GM21381 (cell line): ENCODE measurements around the gene CD209.
"Not testable (repeated sequence)": the region's sequence is repeated elsewhere in the genome, so short reads cannot be mapped to it uniquely, and the experiment has no call there.

Source experiments
- ATAC-seq: cut with Tn5 transposase; IDR thresholded peaks from one replicate; pipeline ENCODE4 v1.9.1; 2021; ENCODE audit warnings: mild to moderate bottlenecking, moderate library complexity; ENCODE audit not compliant: unreplicated experiment

CD209 gene

DNA sequence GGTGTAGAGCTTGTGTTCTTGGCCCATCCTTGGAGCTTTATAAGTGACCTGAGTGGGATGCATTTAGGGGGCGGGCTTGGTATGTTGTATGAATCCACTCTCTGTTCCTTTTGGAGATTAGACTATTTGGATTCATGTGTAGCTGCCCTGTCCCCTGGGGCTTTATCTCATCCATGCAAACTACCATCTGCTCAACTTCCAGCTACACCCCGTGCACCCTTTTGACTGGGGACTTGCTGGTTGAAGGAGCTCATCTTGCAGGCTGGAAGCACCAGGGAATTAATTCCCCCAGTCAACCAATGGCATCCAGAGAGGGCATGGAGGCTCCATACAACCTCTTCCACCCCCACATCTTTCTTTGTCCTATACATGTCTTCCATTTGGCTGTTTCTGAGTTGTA, 21.8 kb upstream of the CD209 start:
- ATAC-seq, result no peak

DNA sequence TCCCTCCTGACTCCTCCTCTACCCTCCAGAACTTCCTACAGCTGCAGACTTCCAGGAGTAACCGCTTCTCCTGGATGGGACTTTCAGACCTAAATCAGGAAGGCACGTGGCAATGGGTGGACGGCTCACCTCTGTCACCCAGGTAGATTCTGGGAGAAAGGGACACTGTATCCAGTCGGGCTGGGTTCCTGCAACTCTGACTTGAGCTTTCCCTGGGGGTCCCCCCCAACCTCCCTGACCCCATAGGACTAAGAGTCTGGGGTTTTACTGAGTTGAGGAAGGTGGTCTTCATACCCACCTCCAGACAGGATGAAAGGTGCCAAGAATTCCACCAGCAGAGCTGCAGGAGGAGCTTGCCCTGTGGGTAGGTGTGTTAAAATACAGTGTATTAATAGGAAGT, 20.2 kb upstream of the CD209 start:
- no peak for ATAC-seq

DNA sequence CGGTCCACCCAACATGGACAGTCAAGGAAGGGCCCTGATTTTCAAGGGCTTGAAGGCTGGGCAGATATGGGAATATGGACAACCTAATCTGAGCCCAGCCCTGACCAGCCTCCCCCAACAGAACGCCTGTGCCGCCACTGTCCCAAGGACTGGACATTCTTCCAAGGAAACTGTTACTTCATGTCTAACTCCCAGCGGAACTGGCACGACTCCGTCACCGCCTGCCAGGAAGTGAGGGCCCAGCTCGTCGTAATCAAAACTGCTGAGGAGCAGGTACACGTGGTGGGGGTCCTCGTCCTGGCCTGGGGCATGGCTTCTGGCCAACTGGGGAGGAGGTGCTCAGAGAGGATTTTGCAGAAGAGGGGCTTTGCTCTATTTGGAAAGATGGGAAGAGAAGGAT, 19.2 kb upstream of the CD209 start:
- no peak for ATAC-seq

DNA sequence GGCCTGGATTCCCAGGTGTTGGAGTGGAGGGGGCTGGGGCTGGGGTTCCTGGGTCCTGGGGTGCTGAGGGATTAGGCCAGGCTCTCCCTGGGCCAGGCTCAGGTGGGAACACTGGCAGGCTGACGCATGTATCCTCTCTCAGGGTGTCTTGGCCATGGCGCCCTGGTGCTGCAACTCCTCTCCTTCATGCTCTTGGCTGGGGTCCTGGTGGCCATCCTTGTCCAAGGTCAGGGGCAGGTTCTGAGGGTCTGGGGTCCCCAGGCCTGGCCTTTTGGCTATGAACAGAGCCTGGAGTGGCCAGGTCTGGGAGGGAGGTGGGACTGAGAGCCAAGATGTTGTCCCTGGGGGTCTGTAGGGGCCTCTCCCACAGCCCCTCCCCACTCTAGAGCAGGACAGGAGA, 17.7 kb upstream of the CD209 start:
- not testable (repeated sequence) for ATAC-seq

DNA sequence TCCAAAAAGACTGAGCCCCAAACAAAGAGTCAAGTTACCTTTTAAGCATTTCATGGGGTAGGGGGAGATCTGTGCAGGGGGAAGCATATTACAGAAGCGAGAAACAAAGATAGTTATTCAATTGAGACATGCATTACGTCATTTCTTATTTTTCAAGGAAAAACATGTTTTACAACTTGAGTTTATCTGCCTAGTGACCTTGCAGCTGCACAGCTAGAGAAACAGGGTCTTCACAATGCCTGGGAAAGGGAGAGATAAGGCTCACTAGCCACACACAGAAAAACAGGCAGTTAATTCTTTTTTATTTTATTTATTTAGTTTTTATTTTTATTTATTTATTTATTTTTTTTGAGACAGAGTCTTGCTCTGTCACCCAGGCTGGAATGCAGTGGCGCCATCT, 16.8 kb upstream of the CD209 start:
- ATAC-seq, result not testable (repeated sequence)

DNA sequence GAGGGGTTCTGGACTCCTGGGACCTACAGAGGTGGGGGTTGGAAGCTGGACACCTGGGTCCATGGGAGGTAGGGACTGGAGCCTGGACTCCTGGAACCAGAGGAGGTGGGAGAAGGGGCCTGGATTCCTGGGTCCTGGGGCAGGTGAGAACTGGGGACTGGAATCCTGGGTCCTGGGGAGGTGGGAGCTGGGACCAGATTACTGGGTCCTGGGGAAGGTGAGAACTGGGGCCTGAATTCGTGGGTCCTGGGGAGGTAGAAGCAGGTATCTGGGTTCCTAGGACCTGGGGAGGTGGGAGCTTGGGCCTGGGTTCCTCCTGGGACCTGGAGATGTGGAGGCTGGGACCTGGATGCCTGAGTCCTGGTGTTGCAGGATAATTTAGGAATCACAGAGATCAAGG, 16.4 kb upstream of the CD209 start:
- no peak for ATAC-seq

DNA sequence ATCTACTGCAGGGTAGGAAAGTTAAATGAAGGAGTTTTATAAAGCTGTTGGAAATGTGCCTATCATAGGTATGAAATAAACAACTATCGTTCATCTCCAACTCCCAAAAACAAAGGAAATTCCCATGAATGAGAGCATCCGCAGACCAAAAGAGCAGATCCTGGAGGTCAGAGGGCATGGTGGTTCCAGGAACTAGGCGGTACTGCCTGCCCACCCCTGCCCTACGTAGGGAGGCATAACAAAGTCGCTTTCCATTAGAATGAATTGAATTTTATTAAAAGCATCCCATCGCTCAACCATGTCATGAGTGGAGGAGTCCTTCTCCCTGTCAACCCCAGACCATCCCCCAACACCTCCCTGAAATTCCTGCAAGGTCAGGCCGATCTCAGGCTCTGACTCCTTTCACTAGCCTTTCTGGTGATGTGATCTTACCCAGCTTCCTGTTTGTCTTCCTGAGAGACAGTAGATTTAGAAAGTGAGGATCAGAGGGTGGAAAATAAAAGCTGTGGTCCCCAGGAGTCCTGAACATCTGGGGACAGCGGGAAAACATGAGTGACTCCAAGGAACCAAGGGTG, 15.5 kb upstream of the CD209 start, which contains the start of gene CLEC4M:
Gene CLEC4M, plus strand, starts transcription at position 525 of the 575 bp plus-strand sequence. Its CDS starts 24 bp downstream, at position 549.
- ATAC-seq, result no peak

DNA sequence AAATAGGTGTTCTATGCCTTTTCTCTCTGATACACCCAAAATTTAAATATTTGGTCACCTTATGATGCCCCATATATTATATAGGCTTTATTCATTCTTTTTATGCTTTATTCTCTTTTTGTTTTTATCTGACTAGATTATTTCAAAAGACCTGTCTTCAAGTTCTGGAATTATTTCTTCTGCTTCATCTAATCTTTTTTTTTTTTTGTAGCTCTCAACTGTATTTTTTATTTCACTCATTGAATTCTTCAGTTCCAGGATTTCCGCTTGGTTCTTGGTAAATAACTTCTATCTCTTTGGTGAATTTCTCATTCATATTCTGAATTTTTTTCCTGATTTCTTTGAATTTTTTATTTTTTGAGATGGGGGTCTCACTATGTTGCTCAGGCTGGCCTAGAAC, 11.8 kb upstream of the CD209 start:
- no peak for ATAC-seq

DNA sequence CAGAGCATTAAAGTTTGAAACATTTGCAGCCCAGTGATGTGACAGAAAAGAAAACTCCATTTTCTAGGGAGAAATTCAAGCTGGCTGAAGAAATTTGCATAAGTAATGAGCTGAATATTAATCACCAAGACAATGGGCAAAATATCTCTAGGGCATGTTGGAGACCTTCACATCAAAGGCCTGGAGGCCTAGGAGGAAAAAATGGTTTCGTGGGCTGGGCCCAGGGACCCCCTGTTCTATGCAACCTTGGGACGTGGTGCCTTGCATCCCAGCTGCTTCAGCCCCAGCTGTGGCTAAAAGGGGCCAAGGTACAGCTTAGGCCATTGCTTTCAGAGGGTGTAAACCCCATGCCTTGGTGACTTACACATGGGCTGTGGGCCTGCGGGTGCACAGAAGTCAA, 10.0 kb upstream of the CD209 start:
- ATAC-seq, result no peak

DNA sequence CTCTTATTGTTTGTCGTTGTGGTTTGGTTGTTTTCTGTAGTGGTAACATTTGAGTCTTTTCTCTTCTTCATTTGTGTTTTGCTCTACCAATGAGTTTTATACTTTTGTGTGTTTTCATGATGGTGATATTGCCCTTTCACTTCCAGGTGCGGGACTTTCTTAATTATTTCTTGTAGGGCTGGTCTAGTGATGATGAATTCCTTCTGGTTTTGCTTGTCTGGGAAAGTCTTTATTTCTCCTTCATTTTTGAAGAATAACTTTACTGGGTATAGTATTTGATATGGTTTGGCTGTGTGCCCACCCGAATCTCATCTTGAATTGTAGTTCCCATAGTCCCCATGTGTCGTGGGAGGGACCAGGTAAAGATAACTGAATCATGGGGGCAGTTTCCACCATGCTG, 8.9 kb upstream of the CD209 start:
- no peak for ATAC-seq

DNA sequence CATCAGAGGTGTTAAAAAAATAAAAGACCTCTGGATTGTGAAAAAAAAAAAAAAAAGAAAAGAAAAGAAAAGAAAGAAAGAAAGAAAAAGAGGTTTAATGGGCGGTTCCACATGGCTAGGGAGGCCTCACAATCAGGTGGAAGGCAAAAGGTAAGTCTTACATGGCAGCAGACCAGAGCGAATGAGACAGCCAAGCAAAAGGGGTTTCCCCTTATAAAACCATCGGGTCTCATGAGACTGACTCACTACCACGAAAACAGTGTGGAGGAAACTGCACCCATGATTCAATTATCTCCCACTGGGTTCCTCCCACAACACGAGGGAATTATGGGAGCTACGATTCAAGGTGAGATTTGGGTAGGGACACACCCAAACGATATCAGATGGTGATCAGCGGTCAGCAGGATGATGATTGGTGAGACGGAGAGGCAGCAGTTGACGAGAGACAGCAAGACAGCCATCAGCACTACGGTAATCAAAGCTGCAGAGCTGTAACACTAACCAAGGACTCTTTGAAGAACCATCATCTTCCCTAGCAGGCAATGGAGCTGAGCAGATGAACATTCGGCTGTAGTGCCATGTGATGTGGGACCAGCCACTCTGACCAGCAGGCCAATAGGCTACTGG, 3.9 kb upstream of the CD209 start:
- ATAC-seq, result no peak

DNA sequence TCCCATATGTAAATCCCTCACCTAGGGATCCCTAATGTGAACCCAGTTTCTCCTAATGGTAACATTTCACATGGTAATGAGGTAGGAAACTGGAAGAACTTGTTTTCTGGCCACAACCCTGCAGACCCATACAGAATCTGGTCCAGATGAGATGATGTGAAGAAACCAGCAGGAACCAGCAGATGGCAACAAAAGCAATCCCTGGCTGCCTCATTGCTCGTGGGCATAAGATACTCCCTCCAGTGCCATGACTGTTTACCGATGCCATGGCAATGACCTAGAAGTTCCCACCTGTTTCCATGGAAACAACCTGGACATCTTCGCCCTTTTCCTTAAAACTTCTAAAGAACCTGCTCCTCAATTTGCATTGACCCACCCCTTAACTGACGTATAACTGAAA, 1.4 kb upstream of the CD209 start:
- no peak for ATAC-seq

DNA sequence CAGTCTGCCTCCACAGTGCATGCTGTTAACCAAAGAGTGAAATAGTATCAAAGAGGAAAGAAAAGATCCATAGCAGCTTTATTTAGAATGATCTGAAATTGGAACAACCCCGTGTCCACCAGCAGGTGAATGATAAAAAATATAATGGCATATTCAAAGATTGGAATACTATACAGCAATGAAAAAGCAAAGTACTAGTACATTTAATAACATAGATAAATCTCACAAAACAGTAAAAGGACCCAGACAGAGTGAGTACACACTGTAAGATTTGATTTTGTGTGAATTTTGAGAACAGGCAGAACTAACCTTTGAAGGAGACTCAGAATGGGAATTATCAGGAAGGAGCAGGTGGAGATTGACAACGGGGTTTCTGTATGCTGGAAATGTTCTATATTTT, 837 bp upstream of the CD209 start:
- ATAC-seq, result no peak

DNA sequence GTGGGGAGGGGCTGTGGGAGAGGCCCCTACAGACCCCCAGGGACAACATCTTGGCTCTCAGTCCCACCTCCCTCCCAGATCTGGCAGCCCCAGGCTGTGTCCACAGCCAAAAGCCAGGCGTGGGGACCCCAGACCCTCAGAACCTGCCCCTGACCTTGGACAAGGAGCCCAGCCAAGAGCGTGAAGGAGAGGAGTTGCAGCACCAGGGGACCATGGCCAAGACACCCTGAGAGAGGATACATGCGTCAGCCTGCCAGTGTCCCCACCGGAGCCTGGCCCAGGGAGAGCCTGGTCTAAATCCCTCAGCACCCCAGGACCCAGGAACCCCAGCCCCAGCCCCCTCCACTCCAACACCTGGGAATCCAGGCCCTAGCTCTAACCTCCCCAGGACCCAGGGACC, 1.0 kb downstream of the CD209 start:
- ATAC-seq, result not testable (repeated sequence)

DNA sequence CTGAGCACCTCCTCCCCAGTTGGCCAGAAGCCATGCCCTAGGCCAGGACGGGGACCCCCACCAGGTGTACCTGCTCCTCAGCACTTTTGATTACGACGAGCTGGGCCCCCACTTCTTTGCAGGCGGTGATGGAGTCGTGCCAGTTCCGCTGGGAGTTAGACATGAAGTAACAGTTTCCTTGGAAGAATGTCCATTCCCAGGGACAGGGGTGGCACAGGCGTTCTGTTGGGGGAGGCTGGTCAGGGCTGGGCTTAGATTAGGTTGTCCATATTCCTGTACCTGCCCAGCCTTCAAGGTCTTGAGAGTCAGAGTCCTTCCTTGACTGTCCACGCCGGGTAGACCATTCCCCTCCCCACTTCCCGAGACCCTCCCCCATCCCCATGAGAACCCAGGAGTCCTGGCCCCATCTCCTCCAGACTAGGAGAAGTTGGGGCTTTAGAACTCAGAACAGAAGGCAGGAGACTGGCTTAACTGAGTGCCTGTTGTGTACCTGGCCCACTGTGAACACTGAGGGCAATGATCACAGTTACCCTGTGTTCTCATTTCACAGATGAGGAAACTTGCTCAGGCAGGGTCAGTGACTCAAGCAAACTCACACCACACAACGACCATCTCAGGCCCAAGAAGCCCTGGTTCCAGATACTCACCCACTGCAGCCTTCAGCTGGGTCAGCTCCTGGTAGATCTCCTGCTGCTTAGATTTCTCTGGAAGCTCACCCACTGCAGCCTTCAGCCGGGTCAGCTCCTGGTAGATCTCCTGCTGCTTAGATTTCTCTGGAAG, 2.3 kb downstream of the CD209 start:
- ATAC-seq, result no peak

DNA sequence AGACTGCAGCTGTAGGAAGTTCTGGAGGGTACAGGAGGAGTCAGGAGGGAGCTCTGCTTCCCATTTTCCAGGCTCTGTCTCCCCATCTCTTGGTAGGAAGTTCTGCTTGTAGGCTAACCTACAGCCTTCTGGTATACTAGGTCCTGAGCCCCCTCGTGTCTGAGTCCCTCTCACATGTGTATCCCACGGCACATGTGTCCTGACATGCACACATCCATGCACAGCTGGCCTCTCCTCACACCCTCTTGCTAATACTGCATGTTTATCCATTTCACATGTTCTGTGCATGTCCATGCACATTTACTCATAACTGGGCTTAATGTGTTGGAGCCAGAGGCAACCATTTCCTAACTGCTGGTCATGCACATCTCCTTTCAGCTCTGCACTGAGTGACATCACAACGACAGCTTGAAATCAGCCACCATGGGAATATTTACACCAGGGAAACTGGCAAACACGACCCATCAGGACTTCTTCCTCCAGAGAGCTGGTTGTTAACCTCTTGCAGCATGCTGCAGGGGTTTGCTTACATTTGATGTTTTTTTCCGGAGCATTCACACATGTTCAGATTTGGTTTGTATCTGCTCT, 3.0 kb downstream of the CD209 start:
- ATAC-seq, result no peak

DNA sequence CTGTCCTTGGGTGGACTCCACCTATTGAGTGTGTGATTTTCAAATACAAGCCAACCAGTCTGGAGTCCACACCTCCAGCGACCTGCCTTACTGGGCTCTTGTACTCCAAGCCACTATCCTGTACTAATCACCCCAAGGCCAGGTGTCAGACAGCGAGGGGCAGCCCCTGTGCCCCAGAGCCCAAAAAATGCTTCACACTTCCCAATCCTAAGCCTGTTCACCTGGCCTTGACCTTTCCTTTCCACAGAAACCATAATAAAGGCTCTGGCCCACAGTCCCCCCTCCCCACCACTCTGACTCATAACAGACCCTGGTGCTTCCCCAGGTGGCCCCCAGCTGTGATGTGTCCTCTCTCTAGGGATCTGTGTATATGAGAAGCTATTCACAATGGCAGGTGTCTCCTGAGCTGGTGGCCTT, 3.9 kb downstream of the CD209 start:
- no peak for ATAC-seq

DNA sequence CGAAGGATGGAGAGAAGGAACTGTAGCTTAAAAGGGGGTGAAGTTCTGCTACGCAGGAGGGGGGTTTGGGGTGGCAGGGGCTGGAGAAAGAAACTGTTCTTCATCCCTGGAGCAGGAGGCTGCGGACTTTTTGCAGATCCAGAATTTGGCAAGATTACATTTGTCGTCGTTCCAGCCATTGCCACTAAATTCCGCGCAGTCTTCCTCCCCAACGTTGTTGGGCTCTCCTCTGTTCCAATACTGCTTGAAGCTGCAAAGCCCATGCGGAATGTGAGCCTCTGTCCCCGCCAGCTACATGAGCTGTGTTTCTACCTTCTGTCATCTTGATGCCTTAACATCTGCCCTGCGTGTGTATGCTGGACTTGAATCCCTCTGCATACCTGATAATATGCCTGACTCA, 4.3 kb downstream of the CD209 start:
- no peak for ATAC-seq

DNA sequence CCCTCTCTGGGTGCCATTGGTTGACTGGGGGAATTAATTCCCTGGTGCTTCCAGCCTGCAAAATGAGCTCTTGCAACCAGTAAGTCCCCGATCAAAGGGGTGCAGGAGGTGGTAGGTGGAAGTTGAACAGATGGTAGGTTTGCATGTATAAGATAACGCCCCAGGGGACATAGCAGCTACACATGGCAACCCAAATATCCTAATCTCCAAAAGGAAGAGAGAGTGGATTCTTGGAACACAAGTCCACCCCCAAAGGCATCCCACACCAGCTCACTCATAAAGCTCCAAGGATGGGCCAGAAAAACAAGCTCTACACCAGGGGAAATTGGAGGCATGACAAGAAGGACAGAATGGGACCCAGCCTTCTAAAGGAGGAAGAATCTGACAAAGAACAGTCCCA, 4.8 kb downstream of the CD209 start:
- ATAC-seq, result no peak

DNA sequence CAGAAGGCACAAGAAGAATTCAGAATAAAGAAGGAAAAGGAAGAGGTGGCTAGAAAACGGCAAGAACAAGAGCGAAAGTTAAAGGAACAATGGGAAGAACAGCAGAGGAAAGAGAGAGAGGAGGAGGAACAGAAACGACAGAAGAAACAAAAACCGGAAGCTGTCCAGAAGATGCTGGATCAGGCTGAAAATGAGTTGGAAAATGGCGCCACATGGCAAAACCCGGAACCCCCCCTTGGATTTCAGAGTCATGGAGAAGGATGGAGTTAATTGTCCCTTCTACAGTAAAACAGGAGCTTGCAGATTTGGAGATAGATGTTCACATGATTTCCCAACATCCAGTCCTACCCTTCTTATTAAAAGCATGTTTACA, 6.7 kb downstream of the CD209 start:
- no peak for ATAC-seq

DNA sequence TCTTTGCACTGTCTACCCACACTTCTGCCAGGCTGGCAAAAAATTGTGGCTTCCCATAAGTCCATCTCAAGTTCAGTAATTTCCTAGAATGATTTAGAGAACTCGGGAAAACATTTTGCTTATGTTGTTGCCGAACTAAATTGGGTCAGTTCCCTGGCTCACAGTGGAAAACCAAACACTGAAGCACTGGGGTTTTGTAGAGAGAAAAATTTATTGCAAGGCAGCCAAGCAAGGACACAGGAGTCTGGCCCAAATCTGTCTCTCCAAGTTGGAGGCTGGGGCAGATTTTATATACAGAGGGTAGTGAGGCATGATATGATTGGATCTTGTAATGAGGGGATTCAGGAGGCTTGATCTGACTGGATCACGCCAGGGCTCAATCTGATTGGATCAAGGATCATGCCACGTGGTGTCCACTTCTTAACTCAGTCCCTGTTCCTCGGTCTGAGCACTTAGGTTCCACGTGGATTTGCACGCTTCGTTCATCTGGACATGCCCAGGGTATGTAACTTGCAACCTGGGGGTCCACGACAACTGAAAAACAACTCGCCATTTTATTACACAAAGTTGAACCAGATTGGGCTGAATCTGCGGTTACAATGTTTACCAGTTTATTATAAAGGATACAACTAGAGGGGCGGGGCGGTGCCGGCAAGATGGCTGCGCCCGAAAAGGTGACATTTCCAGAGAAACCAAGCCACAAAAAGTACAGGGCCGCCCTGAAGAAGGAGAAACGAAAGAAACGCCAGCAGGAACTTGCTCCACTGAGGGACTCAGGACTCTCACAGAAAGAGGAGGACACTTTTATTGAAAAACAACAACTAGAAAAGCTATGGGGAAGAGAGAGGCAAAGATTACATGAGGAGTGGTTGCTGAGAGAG, 7.3 kb downstream of the CD209 start:
- no peak for ATAC-seq
